H1 (cell line): ENCODE measurements around the gene SMPX. TPM values are rescaled to one million over a fixed set of nuclear protein-coding genes. Genes with fewer than 3 reads are reported as not detected.

Source experiments
- CTCF ChIA-PET: fragments of 300-600 bp; sonication (Branson Sonifier 250); formaldehyde crosslinking; loops from one replicate; lab custom pipeline; 2021; ENCODE audit not compliant: partially characterized antibody; lab: Charles Lee
- POLR2A ChIA-PET: fragments of 300-600 bp; sonication (Branson Sonifier 250); formaldehyde crosslinking; loops from one replicate; lab custom pipeline; 2021; ENCODE audit warnings: inconsistent platforms; ENCODE audit not compliant: partially characterized antibody; lab: Charles Lee
- DNase-seq, 2 experiments: peaks; one replicate each; pipeline versions ENCODE4 v3.0.0 to v3.0.0-alpha.2; 2010 to 2022; ENCODE audit warnings: low spot score in 2 of 2, low read depth in 1 of 2, mixed read lengths in 1 of 2
- FAIRE-seq: peaks from 2 replicates; lab custom pipeline; 2011; peaks lifted over from hg19 to GRCh38; lab: Jason Lieb, UNC
- H2AFZ ChIP-seq: 2 replicates; pipeline ENCODE4 v1.8.1; 2012; ENCODE audit warnings: low read length, inconsistent platforms
- H2AK5ac ChIP-seq: 2 replicates; pipeline ENCODE4 v1.6.1; 2013; ENCODE audit warnings: low read depth, low read length
- H2BK120ac ChIP-seq: replicated peaks from 2 replicates; pipeline ENCODE3; 2013; ENCODE audit warnings: low read depth, low read length, inconsistent platforms
- H2BK12ac ChIP-seq: 2 replicates; pipeline ENCODE4 v1.6.1; 2013; ENCODE audit warnings: low read depth, low read length
- H2BK15ac ChIP-seq: 2 replicates; pipeline ENCODE4 v1.6.1; 2013; ENCODE audit warnings: low read length
- H2BK20ac ChIP-seq: 2 replicates; pipeline ENCODE4 v1.6.1; 2013; ENCODE audit warnings: low read length
- H2BK5ac ChIP-seq: 2 replicates; pipeline ENCODE4 v1.6.1; 2013; ENCODE audit warnings: low read depth, low read length
- H3K14ac ChIP-seq: 2 replicates; pipeline ENCODE4 v1.6.1; 2013; ENCODE audit warnings: inconsistent platforms; ENCODE audit not compliant: insufficient read length
- H3K18ac ChIP-seq: 2 replicates; pipeline ENCODE4 v1.6.1; 2013; ENCODE audit warnings: low read length; ENCODE audit errors: extremely low read depth
- H3K23ac ChIP-seq: 2 replicates; pipeline ENCODE4 v1.6.1; 2013; ENCODE audit warnings: inconsistent platforms; ENCODE audit not compliant: insufficient read length
- H3K23me2 ChIP-seq: 2 replicates; pipeline ENCODE4 v1.6.1; 2013; ENCODE audit warnings: low read depth, low read length
- H3K27ac ChIP-seq: 2 replicates; pipeline ENCODE4 v1.6.1; 2011; ENCODE audit warnings: low read depth, low read length, inconsistent platforms
- H3K27me3 ChIP-seq, 4 experiments: replicated peaks in 1 of 4; 1 replicate in 1 of 4; 2 replicates in 3 of 4; pipeline versions ENCODE4 v1.6.1 to v1.8.1; 2011 to 2013; ENCODE audit warnings: low read length in 3 of 4, mild to moderate bottlenecking in 3 of 4, inconsistent platforms in 2 of 4, mixed read lengths in 2 of 4, moderate library complexity in 1 of 4; ENCODE audit not compliant: control insufficient read depth in 3 of 4, insufficient read depth in 3 of 4; ENCODE audit errors: extremely low read depth in 1 of 4
- H3K36me3 ChIP-seq, 4 experiments: 2 replicates each; pipeline versions ENCODE4 v1.6.1 to v1.8.1; 2011 to 2013; ENCODE audit warnings: mild to moderate bottlenecking in 4 of 4, low read length in 3 of 4, moderate library complexity in 2 of 4, control low read depth in 1 of 4, inconsistent platforms in 1 of 4; ENCODE audit not compliant: insufficient read depth in 4 of 4, control insufficient read depth in 2 of 4
- H3K4ac ChIP-seq: replicated peaks from 2 replicates; pipeline ENCODE3; 2013; ENCODE audit warnings: low read length, low read depth, mixed read lengths, inconsistent platforms; ENCODE audit not compliant: insufficient read length
- H3K4me1 ChIP-seq, 4 experiments: replicated peaks in 1 of 4; 1 replicate in 1 of 4; 2 replicates in 3 of 4; pipeline versions ENCODE4 v1.6.1 to v1.8.1; 2011 to 2013; ENCODE audit warnings: low read length in 3 of 4, inconsistent platforms in 2 of 4, mixed read lengths in 1 of 4; ENCODE audit not compliant: insufficient read depth in 4 of 4, control insufficient read depth in 3 of 4
- H3K4me2 ChIP-seq, 2 experiments: 2 replicates each; pipeline versions ENCODE4 v1.6.1 to v1.8.1; 2011 to 2013; ENCODE audit warnings: low read depth in 2 of 2, low read length in 2 of 2, control low read depth in 1 of 2, inconsistent platforms in 1 of 2, mild to moderate bottlenecking in 1 of 2; ENCODE audit not compliant: insufficient read depth in 1 of 2
- H3K4me3 ChIP-seq, 4 experiments: fragments of 200-600, 300-600 bp in 1 of 4; sonication (generic), shearing (Covaris generic), sonication (Bioruptor Twin) in 1 of 4; 2 replicates each; pipeline versions ENCODE4 v1.5.1 to v1.8.1; 2011 to 2016; ENCODE audit warnings: low read length in 4 of 4, low read depth in 3 of 4, control low read depth in 2 of 4, inconsistent platforms in 2 of 4, mild to moderate bottlenecking in 2 of 4, mixed read lengths in 1 of 4, moderate library complexity in 1 of 4; ENCODE audit not compliant: insufficient read depth in 2 of 4; ENCODE audit errors: extremely low read depth in 1 of 4
- H3K56ac ChIP-seq: replicated peaks from 2 replicates; pipeline ENCODE3; 2013; ENCODE audit warnings: low read depth, mild to moderate bottlenecking, mixed read lengths, low read length, inconsistent platforms; ENCODE audit not compliant: insufficient read length
- H3K79me1 ChIP-seq: 2 replicates; pipeline ENCODE4 v1.6.1; 2013; ENCODE audit warnings: low read depth, low read length, control low read depth
- H3K79me2 ChIP-seq, 2 experiments: 2 replicates each; pipeline versions ENCODE4 v1.6.1 to v1.8.1; 2012 to 2013; ENCODE audit warnings: low read length in 2 of 2, mild to moderate bottlenecking in 2 of 2, inconsistent platforms in 1 of 2; ENCODE audit not compliant: insufficient read depth in 2 of 2, control insufficient read depth in 1 of 2
- H3K9ac ChIP-seq, 4 experiments: replicated peaks in 1 of 4; 1 replicate in 1 of 4; 2 replicates in 3 of 4; pipeline versions ENCODE4 v1.6.1 to v1.8.1; 2011 to 2013; ENCODE audit warnings: low read depth in 3 of 4, low read length in 3 of 4, control low read depth in 2 of 4, mild to moderate bottlenecking in 2 of 4, moderate library complexity in 2 of 4, inconsistent platforms in 1 of 4; ENCODE audit errors: extremely low read depth in 1 of 4
- H3K9me3 ChIP-seq, 2 experiments: 2 replicates each; pipeline versions ENCODE4 v1.6.1 to v1.8.1; 2012 to 2013; ENCODE audit warnings: mild to moderate bottlenecking in 2 of 2, moderate library complexity in 2 of 2, control low read depth in 1 of 2, inconsistent platforms in 1 of 2, low read depth in 1 of 2, low read length in 1 of 2, mixed read lengths in 1 of 2; ENCODE audit not compliant: insufficient read depth in 2 of 2
- H4K20me1 ChIP-seq, 2 experiments: replicated peaks in 1 of 2; 2 replicates each; pipeline versions ENCODE3 to v1.8.1; 2011 to 2013; ENCODE audit warnings: inconsistent platforms in 2 of 2, low read length in 2 of 2, mild to moderate bottlenecking in 1 of 2; ENCODE audit not compliant: insufficient read depth in 2 of 2, control insufficient read depth in 1 of 2
- H4K5ac ChIP-seq: 2 replicates; pipeline ENCODE4 v1.6.1; 2013; ENCODE audit warnings: low read length, low read depth, mixed read lengths, inconsistent platforms; ENCODE audit not compliant: insufficient read length
- H4K8ac ChIP-seq: 2 replicates; pipeline ENCODE4 v1.8.0; 2013; ENCODE audit warnings: mild to moderate bottlenecking, moderate library complexity, low read length, inconsistent platforms; ENCODE audit not compliant: insufficient read depth; ENCODE audit errors: extremely low read depth
- H4K91ac ChIP-seq: replicated peaks from 2 replicates; pipeline ENCODE3; 2013; ENCODE audit warnings: low read length, mixed read lengths, inconsistent platforms; ENCODE audit not compliant: insufficient read length
- BCL11A ChIP-seq, 2 experiments: IDR thresholded peaks; one replicate each; pipeline ENCODE4 v1.6.1; 2011; ENCODE audit warnings: low read depth in 2 of 2, low read length in 2 of 2, mild to moderate bottlenecking in 2 of 2
- BRCA1 ChIP-seq: IDR thresholded peaks from 2 replicates; pipeline ENCODE4 v1.6.1; 2012; ENCODE audit warnings: low read depth, low read length, improper control_type of control experiment
- CHD1 ChIP-seq: IDR thresholded peaks from 2 replicates; pipeline ENCODE4 v1.6.1; 2012; ENCODE audit warnings: low read depth, low read length, improper control_type of control experiment
- E2F6 ChIP-seq: IDR thresholded peaks from 2 replicates; pipeline ENCODE4 v1.6.1; 2012; ENCODE audit warnings: inconsistent platforms
- FOSL1 ChIP-seq: IDR thresholded peaks from 2 replicates; pipeline ENCODE4 v1.6.1; 2011; ENCODE audit warnings: mild to moderate bottlenecking, low read depth, low read length, moderate library complexity; ENCODE audit not compliant: insufficient read depth
- RFX5 ChIP-seq: IDR thresholded peaks from 2 replicates; pipeline ENCODE4 v1.6.1; 2011; ENCODE audit warnings: low read depth, low read length, improper control_type of control experiment, borderline replicate concordance
- SAP30 ChIP-seq: fragments of 300-600 bp; sonication (generic); IDR thresholded peaks from 2 replicates; pipeline ENCODE4 v1.7.1; 2012; ENCODE audit warnings: low read length, moderate library complexity, mild to moderate bottlenecking, inconsistent platforms; ENCODE audit not compliant: insufficient read depth, insufficient replicate concordance
- SIN3A ChIP-seq, 2 experiments: IDR thresholded peaks in 1 of 2; conservative IDR thresholded peaks in 1 of 2; 2 replicates each; pipeline ENCODE4 v1.6.1; 2011 to 2012; ENCODE audit warnings: low read length in 2 of 2, improper control_type of control experiment in 1 of 2, low read depth in 1 of 2, mild to moderate bottlenecking in 1 of 2
- SIRT6 ChIP-seq: IDR thresholded peaks from one replicate; pipeline ENCODE4 v1.7.1; 2012; ENCODE audit warnings: low read length, inconsistent platforms
- SIX5 ChIP-seq: IDR thresholded peaks from 2 replicates; pipeline ENCODE4 v1.6.1; 2011; ENCODE audit warnings: mild to moderate bottlenecking, low read depth, low read length
- SP4 ChIP-seq: IDR thresholded peaks from 2 replicates; pipeline ENCODE4 v1.6.1; 2012; ENCODE audit warnings: low read length, inconsistent platforms
- TAF7 ChIP-seq: optimal IDR thresholded peaks from 2 replicates; pipeline ENCODE3; 2011; ENCODE audit warnings: low read depth, mild to moderate bottlenecking, inconsistent platforms, low read length, moderate library complexity, borderline replicate concordance
- WGBS, 2 experiments: shearing (Covaris generic) in 1 of 2; methylation state at CpG; one replicate each; pipeline versions ENCODE4 v1.1.6 to v1.1.7; 2013 to 2015; ENCODE audit warnings: low lambda C conversion rate in 2 of 2, mixed read lengths in 2 of 2, inconsistent platforms in 1 of 2, low coverage in 1 of 2, missing lambda C conversion rate in 1 of 2; ENCODE audit not compliant: insufficient replicate concordance in 2 of 2, insufficient coverage in 1 of 2, insufficient read length in 1 of 2; ENCODE audit errors: extremely low coverage in 1 of 2, missing lambda C conversion rate in 1 of 2; 5-methylcytosine and 5-hydroxymethylcytosine counted together
- polyA plus RNA-seq, 7 experiments: library from polyadenylated mRNA; depleted of rRNA in 3 of 7; stranded (reverse) in 5 of 7; unstranded in 2 of 7; fragments of >200 nt in 5 of 7; fragments of 200-250 nt in 2 of 7; gene quantifications; 1 replicate in 5 of 7; 2 replicates in 1 of 7; 4 replicates in 1 of 7; pipeline versions ENCODE4 v1.2.1 to v1.2.3, GENCODE V29; 2011 to 2013; ENCODE audit warnings: missing spikeins in 2 of 7, mixed read lengths in 2 of 7
- total RNA-seq: library from RNA; stranded (reverse); fragmentation: NEBNext Ultra II Directional; extraction: Animal tissue kit (Norgen Biotek cat#: 25700); gene quantifications from 2 replicates; pipeline ENCODE4 v1.2.1, GENCODE V29; 2021

Gene SMPX
- total and polyA plus RNA-seq, 2 of the 8 experiments (the other 6 are each of a cell fraction or from before 2014, with no cell fraction given) = not detected

GRCh38 chrX:21741869-21742701 lies 15.8 kb downstream of the SMPX start:
- H3K4ac ChIP-seq = no peak overlapping the region
- no peaks in the 10 kb centered on the region for H3K36me3 ChIP-seq
- no peak overlapping the region for H2AFZ ChIP-seq
- H3K18ac ChIP-seq = no peak overlapping the region
- no peaks in the 10 kb centered on the region for H3K9me3 ChIP-seq
- no peak overlapping the region for H2BK15ac ChIP-seq
- H3K9ac ChIP-seq = no peak overlapping the region
- ChIA-PET POLR2A (no interaction called here), CTCF (interaction anchor here (0.7 kb wide), 1 partner anchor 1215 kb away, joined by 3 read pairs; no protein-coding TSS in a partner anchor)
- no peaks in the 10 kb centered on the region for H3K79me2 ChIP-seq
- no peak overlapping the region for H2BK120ac ChIP-seq
- no peak overlapping the region for H3K4me3 ChIP-seq
- no peak overlapping the region for H2AK5ac ChIP-seq
- 79% methylated on average over 6 of the region's 6 CpGs; no CpG with 5 or more reads in 1 of the 2 experiments for WGBS, 2 experiments
- H4K91ac ChIP-seq = no peak overlapping the region
- no peak overlapping the region for H3K14ac ChIP-seq
- H2BK20ac ChIP-seq = no peak overlapping the region
- no peaks in the 10 kb centered on the region for H4K20me1 ChIP-seq
- H3K23ac ChIP-seq = no peak overlapping the region
- H3K4me2 ChIP-seq = no peak overlapping the region
- no peak overlapping the region for H3K56ac ChIP-seq
- no peaks in the 10 kb centered on the region for H3K79me1 ChIP-seq
- no peak for FAIRE-seq
- H3K4me1 ChIP-seq = peaks cover 0 to 15% (median 2%) of the 10 kb centered on the region in 4 experiments; a peak in 2 of 7 replicates
- no peak for DNase-seq
- H4K8ac ChIP-seq = no peak overlapping the region
- H3K27ac ChIP-seq = no peak overlapping the region
- no peak overlapping the region for H2BK5ac ChIP-seq
- no peak overlapping the region for H4K5ac ChIP-seq
- no peak overlapping the region for H2BK12ac ChIP-seq
- H3K27me3 ChIP-seq = no peaks in the 10 kb centered on the region
- H3K23me2 ChIP-seq = no peaks in the 10 kb centered on the region
- no peak for TF ChIP-seq TAF7
- TF ChIP-seq SIX5 = no peak
- TF ChIP-seq FOSL1 = no peak
- TF ChIP-seq CHD1 = no peak
- no peak for TF ChIP-seq BRCA1
- TF ChIP-seq SP4 = no peak
- TF ChIP-seq E2F6 = no peak
- TF ChIP-seq RFX5 = no peak
- TF ChIP-seq SIRT6 = no peak
- TF ChIP-seq SIN3A (conservative IDR thresholded peaks at IDR 0.05 in 1 of 2, IDR thresholded peaks at IDR 0.05 in 1 of 2; ENCODE audit: low read depth in 1 of 2, low read length in 2 of 2) = no peak
- TF ChIP-seq SAP30 = no peak
- TF ChIP-seq BCL11A (IDR thresholded peaks at IDR 0.05; ENCODE audit: low read depth in 2 of 2, low read length in 2 of 2) = no peak
